A549 (cell line): ENCODE results near the gene POLR2J3.
"Not testable (repeated sequence)": the region's sequence is repeated elsewhere in the genome, so short reads cannot be mapped to it uniquely, and the experiment has no call there.

ENCODE experiments used
- BHLHE40 ChIP-seq: IDR thresholded peaks from 2 replicates; pipeline ENCODE4 v1.6.1; 2012; ENCODE audit warnings: low read depth, low read length, inconsistent platforms
- CTCF ChIP-seq: fragments of >200 bp; sonication (Bioruptor Twin); formaldehyde crosslinking; IDR thresholded peaks from 3 replicates; pipeline ENCODE4 v1.5.1; 2016
- EP300 ChIP-seq, 2 experiments: fragments of >200 bp; sonication (Bioruptor Twin); formaldehyde crosslinking; IDR thresholded peaks; 2 replicates in 1 of 2; 3 replicates in 1 of 2; pipeline ENCODE4 v1.6.1; 2016 to 2017
- HDAC2 ChIP-seq: fragments of 200-600 bp; sonication (generic); IDR thresholded peaks from 2 replicates; pipeline ENCODE4 v1.6.1; 2016
- MAZ ChIP-seq: fragments of 150-350 bp; IDR thresholded peaks from 2 replicates; pipeline ENCODE4 v1.6.1; 2014; ENCODE audit warnings: antibody characterized with exemption, low read depth, low read length, borderline replicate concordance
- POLR2A ChIP-seq: IDR thresholded peaks from 2 replicates; pipeline ENCODE4 v1.6.1; 2012; ENCODE audit warnings: mild to moderate bottlenecking, low read length

GRCh38 chr7:102577315-102578240 is 5.2 kb upstream of the POLR2J3 start:
- TF ChIP-seq HDAC2; CTCF; BHLHE40; POLR2A; EP300 (IDR thresholded peaks at IDR 0.05); MAZ: not testable (repeated sequence)
